PC-9 (cell line): Measurements from ENCODE around the gene BCKDK.

Source experiments
- CTCF ChIP-seq: fragments of 200-600 bp; sonication (generic); conservative IDR thresholded peaks from 2 replicates; pipeline ENCODE4 v1.6.1; 2017; ENCODE audit warnings: mixed run types, antibody characterized with exemption, mild to moderate bottlenecking, moderate library complexity
- EZH2 ChIP-seq: fragments of 200-600 bp; sonication (generic); IDR thresholded peaks from 2 replicates; pipeline ENCODE4 v1.8.0; 2017; ENCODE audit warnings: antibody characterized with exemption, low read depth

- TF ChIP-seq CTCF = no peak
- TF ChIP-seq EZH2 = no peak
Observed at GRCh38 chr16:31079342-31079944, 28.7 kb upstream of the BCKDK start.
